H1 (cell line): ENCODE results near the gene RABGAP1. TPM values are rescaled to one million over a fixed set of nuclear protein-coding genes. Genes with fewer than 3 reads are reported as not detected.

ENCODE experiments used
- CTCF ChIA-PET: fragments of 300-600 bp; sonication (Branson Sonifier 250); formaldehyde crosslinking; loops from one replicate; lab custom pipeline; 2021; ENCODE audit not compliant: partially characterized antibody; lab: Charles Lee
- POLR2A ChIA-PET: fragments of 300-600 bp; sonication (Branson Sonifier 250); formaldehyde crosslinking; loops from one replicate; lab custom pipeline; 2021; ENCODE audit warnings: inconsistent platforms; ENCODE audit not compliant: partially characterized antibody; lab: Charles Lee
- DNase-seq, 2 experiments: peaks; one replicate each; pipeline versions ENCODE4 v3.0.0 to v3.0.0-alpha.2; 2010 to 2022; ENCODE audit warnings: low spot score in 2 of 2, low read depth in 1 of 2, mixed read lengths in 1 of 2
- FAIRE-seq: peaks from 2 replicates; lab custom pipeline; 2011; peaks lifted over from hg19 to GRCh38; lab: Jason Lieb, UNC
- H2AFZ ChIP-seq: 2 replicates; pipeline ENCODE4 v1.8.1; 2012; ENCODE audit warnings: low read length, inconsistent platforms
- H2AK5ac ChIP-seq: 2 replicates; pipeline ENCODE4 v1.6.1; 2013; ENCODE audit warnings: low read depth, low read length
- H2BK120ac ChIP-seq: replicated peaks from 2 replicates; pipeline ENCODE3; 2013; ENCODE audit warnings: low read depth, low read length, inconsistent platforms
- H2BK12ac ChIP-seq: 2 replicates; pipeline ENCODE4 v1.6.1; 2013; ENCODE audit warnings: low read depth, low read length
- H2BK15ac ChIP-seq: 2 replicates; pipeline ENCODE4 v1.6.1; 2013; ENCODE audit warnings: low read length
- H2BK20ac ChIP-seq: 2 replicates; pipeline ENCODE4 v1.6.1; 2013; ENCODE audit warnings: low read length
- H2BK5ac ChIP-seq: 2 replicates; pipeline ENCODE4 v1.6.1; 2013; ENCODE audit warnings: low read depth, low read length
- H3K14ac ChIP-seq: 2 replicates; pipeline ENCODE4 v1.6.1; 2013; ENCODE audit warnings: inconsistent platforms; ENCODE audit not compliant: insufficient read length
- H3K18ac ChIP-seq: 2 replicates; pipeline ENCODE4 v1.6.1; 2013; ENCODE audit warnings: low read length; ENCODE audit errors: extremely low read depth
- H3K23ac ChIP-seq: 2 replicates; pipeline ENCODE4 v1.6.1; 2013; ENCODE audit warnings: inconsistent platforms; ENCODE audit not compliant: insufficient read length
- H3K23me2 ChIP-seq: 2 replicates; pipeline ENCODE4 v1.6.1; 2013; ENCODE audit warnings: low read depth, low read length
- H3K27ac ChIP-seq: 2 replicates; pipeline ENCODE4 v1.6.1; 2011; ENCODE audit warnings: low read depth, low read length, inconsistent platforms
- H3K27me3 ChIP-seq, 4 experiments: replicated peaks in 1 of 4; 1 replicate in 1 of 4; 2 replicates in 3 of 4; pipeline versions ENCODE4 v1.6.1 to v1.8.1; 2011 to 2013; ENCODE audit warnings: low read length in 3 of 4, mild to moderate bottlenecking in 3 of 4, inconsistent platforms in 2 of 4, mixed read lengths in 2 of 4, moderate library complexity in 1 of 4; ENCODE audit not compliant: control insufficient read depth in 3 of 4, insufficient read depth in 3 of 4; ENCODE audit errors: extremely low read depth in 1 of 4
- H3K36me3 ChIP-seq, 4 experiments: 2 replicates each; pipeline versions ENCODE4 v1.6.1 to v1.8.1; 2011 to 2013; ENCODE audit warnings: mild to moderate bottlenecking in 4 of 4, low read length in 3 of 4, moderate library complexity in 2 of 4, control low read depth in 1 of 4, inconsistent platforms in 1 of 4; ENCODE audit not compliant: insufficient read depth in 4 of 4, control insufficient read depth in 2 of 4
- H3K4ac ChIP-seq: replicated peaks from 2 replicates; pipeline ENCODE3; 2013; ENCODE audit warnings: low read length, low read depth, mixed read lengths, inconsistent platforms; ENCODE audit not compliant: insufficient read length
- H3K4me1 ChIP-seq, 4 experiments: replicated peaks in 1 of 4; 1 replicate in 1 of 4; 2 replicates in 3 of 4; pipeline versions ENCODE4 v1.6.1 to v1.8.1; 2011 to 2013; ENCODE audit warnings: low read length in 3 of 4, inconsistent platforms in 2 of 4, mixed read lengths in 1 of 4; ENCODE audit not compliant: insufficient read depth in 4 of 4, control insufficient read depth in 3 of 4
- H3K4me2 ChIP-seq, 2 experiments: 2 replicates each; pipeline versions ENCODE4 v1.6.1 to v1.8.1; 2011 to 2013; ENCODE audit warnings: low read depth in 2 of 2, low read length in 2 of 2, control low read depth in 1 of 2, inconsistent platforms in 1 of 2, mild to moderate bottlenecking in 1 of 2; ENCODE audit not compliant: insufficient read depth in 1 of 2
- H3K4me3 ChIP-seq, 4 experiments: fragments of 200-600, 300-600 bp in 1 of 4; sonication (generic), shearing (Covaris generic), sonication (Bioruptor Twin) in 1 of 4; 2 replicates each; pipeline versions ENCODE4 v1.5.1 to v1.8.1; 2011 to 2016; ENCODE audit warnings: low read length in 4 of 4, low read depth in 3 of 4, control low read depth in 2 of 4, inconsistent platforms in 2 of 4, mild to moderate bottlenecking in 2 of 4, mixed read lengths in 1 of 4, moderate library complexity in 1 of 4; ENCODE audit not compliant: insufficient read depth in 2 of 4; ENCODE audit errors: extremely low read depth in 1 of 4
- H3K56ac ChIP-seq: replicated peaks from 2 replicates; pipeline ENCODE3; 2013; ENCODE audit warnings: low read depth, mild to moderate bottlenecking, mixed read lengths, low read length, inconsistent platforms; ENCODE audit not compliant: insufficient read length
- H3K79me1 ChIP-seq: 2 replicates; pipeline ENCODE4 v1.6.1; 2013; ENCODE audit warnings: low read depth, low read length, control low read depth
- H3K79me2 ChIP-seq, 2 experiments: 2 replicates each; pipeline versions ENCODE4 v1.6.1 to v1.8.1; 2012 to 2013; ENCODE audit warnings: low read length in 2 of 2, mild to moderate bottlenecking in 2 of 2, inconsistent platforms in 1 of 2; ENCODE audit not compliant: insufficient read depth in 2 of 2, control insufficient read depth in 1 of 2
- H3K9ac ChIP-seq, 4 experiments: replicated peaks in 1 of 4; 1 replicate in 1 of 4; 2 replicates in 3 of 4; pipeline versions ENCODE4 v1.6.1 to v1.8.1; 2011 to 2013; ENCODE audit warnings: low read depth in 3 of 4, low read length in 3 of 4, control low read depth in 2 of 4, mild to moderate bottlenecking in 2 of 4, moderate library complexity in 2 of 4, inconsistent platforms in 1 of 4; ENCODE audit errors: extremely low read depth in 1 of 4
- H3K9me3 ChIP-seq, 2 experiments: 2 replicates each; pipeline versions ENCODE4 v1.6.1 to v1.8.1; 2012 to 2013; ENCODE audit warnings: mild to moderate bottlenecking in 2 of 2, moderate library complexity in 2 of 2, control low read depth in 1 of 2, inconsistent platforms in 1 of 2, low read depth in 1 of 2, low read length in 1 of 2, mixed read lengths in 1 of 2; ENCODE audit not compliant: insufficient read depth in 2 of 2
- H4K20me1 ChIP-seq, 2 experiments: replicated peaks in 1 of 2; 2 replicates each; pipeline versions ENCODE3 to v1.8.1; 2011 to 2013; ENCODE audit warnings: inconsistent platforms in 2 of 2, low read length in 2 of 2, mild to moderate bottlenecking in 1 of 2; ENCODE audit not compliant: insufficient read depth in 2 of 2, control insufficient read depth in 1 of 2
- H4K5ac ChIP-seq: 2 replicates; pipeline ENCODE4 v1.6.1; 2013; ENCODE audit warnings: low read length, low read depth, mixed read lengths, inconsistent platforms; ENCODE audit not compliant: insufficient read length
- H4K8ac ChIP-seq: 2 replicates; pipeline ENCODE4 v1.8.0; 2013; ENCODE audit warnings: mild to moderate bottlenecking, moderate library complexity, low read length, inconsistent platforms; ENCODE audit not compliant: insufficient read depth; ENCODE audit errors: extremely low read depth
- H4K91ac ChIP-seq: replicated peaks from 2 replicates; pipeline ENCODE3; 2013; ENCODE audit warnings: low read length, mixed read lengths, inconsistent platforms; ENCODE audit not compliant: insufficient read length
- ASH2L ChIP-seq: fragments of 200-600, 300-600 bp; sonication (generic); IDR thresholded peaks from one replicate; pipeline ENCODE4 v1.7.1; 2017; ENCODE audit warnings: low read length
- CBX8 ChIP-seq: fragments of 300-800, 300-1000 bp; sonication (generic); IDR thresholded peaks from 2 replicates; pipeline ENCODE4 v1.7.1; 2016; ENCODE audit warnings: low read depth, low read length, borderline replicate concordance
- CEBPB ChIP-seq: IDR thresholded peaks from 2 replicates; pipeline ENCODE4 v1.6.1; 2012; ENCODE audit warnings: low read depth, low read length
- CREB1 ChIP-seq: IDR thresholded peaks from 2 replicates; pipeline ENCODE4 v1.6.1; 2012; ENCODE audit warnings: inconsistent platforms
- HDAC2 ChIP-seq, 2 experiments: fragments of 300-600 bp in 1 of 2; sonication (generic) in 1 of 2; IDR thresholded peaks; 2 replicates each; pipeline ENCODE4 v1.6.1; 2011 to 2012; ENCODE audit warnings: low read depth in 2 of 2, low read length in 2 of 2, mild to moderate bottlenecking in 2 of 2, moderate library complexity in 2 of 2, borderline replicate concordance in 1 of 2, inconsistent platforms in 1 of 2
- JUN ChIP-seq: IDR thresholded peaks from 2 replicates; pipeline ENCODE4 v1.6.1; 2011; ENCODE audit warnings: low read depth, mild to moderate bottlenecking, improper control_type of control experiment, low read length
- KDM1A ChIP-seq: fragments of 200-600, 300-600 bp; sonication (generic); IDR thresholded peaks from 2 replicates; pipeline ENCODE4 v1.7.1; 2016; ENCODE audit warnings: mild to moderate bottlenecking, low read length, borderline replicate concordance
- KDM5A ChIP-seq: fragments of 200-600 bp; IDR thresholded peaks from 2 replicates; pipeline ENCODE4 v1.7.1; 2012; ENCODE audit warnings: mild to moderate bottlenecking, low read length, inconsistent platforms, mixed read lengths
- MAFK ChIP-seq: IDR thresholded peaks from 2 replicates; pipeline ENCODE4 v1.6.1; 2012; ENCODE audit warnings: low read depth, mild to moderate bottlenecking, improper control_type of control experiment, low read length
- POU5F1 ChIP-seq: IDR thresholded peaks from 2 replicates; pipeline ENCODE4 v1.6.1; 2011; ENCODE audit warnings: low read depth, mild to moderate bottlenecking, low read length, moderate library complexity
- SP1 ChIP-seq: IDR thresholded peaks from 2 replicates; pipeline ENCODE4 v1.6.1; 2011; ENCODE audit warnings: low read depth, low read length
- SP2 ChIP-seq: IDR thresholded peaks from 2 replicates; pipeline ENCODE4 v1.6.1; 2012; ENCODE audit warnings: mild to moderate bottlenecking, low read length, inconsistent platforms
- TCF12 ChIP-seq: IDR thresholded peaks from 2 replicates; pipeline ENCODE4 v1.6.1; 2011; ENCODE audit warnings: low read depth, mild to moderate bottlenecking, low read length
- TEAD4 ChIP-seq: IDR thresholded peaks from 2 replicates; pipeline ENCODE4 v1.6.1; 2012; ENCODE audit warnings: low read depth, low read length, inconsistent platforms, mixed read lengths
- WGBS, 2 experiments: shearing (Covaris generic) in 1 of 2; methylation state at CpG; one replicate each; pipeline versions ENCODE4 v1.1.6 to v1.1.7; 2013 to 2015; ENCODE audit warnings: low lambda C conversion rate in 2 of 2, mixed read lengths in 2 of 2, inconsistent platforms in 1 of 2, low coverage in 1 of 2, missing lambda C conversion rate in 1 of 2; ENCODE audit not compliant: insufficient replicate concordance in 2 of 2, insufficient coverage in 1 of 2, insufficient read length in 1 of 2; ENCODE audit errors: extremely low coverage in 1 of 2, missing lambda C conversion rate in 1 of 2; 5-methylcytosine and 5-hydroxymethylcytosine counted together
- polyA plus RNA-seq, 7 experiments: library from polyadenylated mRNA; depleted of rRNA in 3 of 7; stranded (reverse) in 5 of 7; unstranded in 2 of 7; fragments of >200 nt in 5 of 7; fragments of 200-250 nt in 2 of 7; gene quantifications; 1 replicate in 5 of 7; 2 replicates in 1 of 7; 4 replicates in 1 of 7; pipeline versions ENCODE4 v1.2.1 to v1.2.3, GENCODE V29; 2011 to 2013; ENCODE audit warnings: missing spikeins in 2 of 7, mixed read lengths in 2 of 7
- total RNA-seq: library from RNA; stranded (reverse); fragmentation: NEBNext Ultra II Directional; extraction: Animal tissue kit (Norgen Biotek cat#: 25700); gene quantifications from 2 replicates; pipeline ENCODE4 v1.2.1, GENCODE V29; 2021
- TF ChIP-seq, protein P1 (sequence below): IDR thresholded peaks from 2 replicates; pipeline ENCODE4 v1.6.1; 2011; ENCODE audit warnings: low read length, improper control_type of control experiment

RABGAP1 gene
- total and polyA plus RNA-seq, 2 of the 8 experiments (the other 6 are each of a cell fraction or from before 2014, with no cell fraction given), result 15.7 to 38.3 TPM

DNA sequence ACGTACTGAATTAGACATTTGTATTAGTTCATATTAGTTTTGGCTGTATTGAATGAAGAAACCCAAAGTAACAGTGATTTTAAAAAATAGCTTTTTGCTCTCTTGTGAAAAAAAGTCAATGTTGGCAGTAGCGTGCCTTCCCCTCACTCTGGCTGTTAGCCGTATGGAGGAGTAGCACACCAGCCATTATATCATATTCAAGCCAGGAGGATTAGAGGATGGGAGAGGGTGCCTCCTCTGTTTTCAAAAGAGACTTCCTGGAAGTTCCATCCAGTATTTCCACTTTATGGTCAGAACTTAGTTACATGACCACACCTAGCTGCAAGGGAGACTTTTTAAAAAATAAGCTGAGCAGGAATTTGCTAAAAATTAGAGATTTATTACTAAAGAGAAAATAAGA lies 133.8 kb downstream of the RABGAP1 start:
- H3K56ac ChIP-seq, result no peak overlapping the region
- CTCF ChIA-PET, result interaction anchor here (0.9 to 1.9 kb wide), 3 partner anchors 9 to 18 kb away, joined by 3 to 6 read pairs (median 3); no protein-coding TSS in a partner anchor
- no peak overlapping the region for H2AFZ ChIP-seq
- TF ChIP-seq SP1, result no peak
- no peak for TF ChIP-seq CBX8
- no peak for TF ChIP-seq POU5F1
- TF ChIP-seq CEBPB, result no peak
- no peak for TF ChIP-seq TCF12
- TF ChIP-seq KDM1A, result no peak
- TF ChIP-seq MAFK, result no peak
- no peak for TF ChIP-seq CREB1
- no peak for TF ChIP-seq HDAC2 (IDR thresholded peaks at IDR 0.05; ENCODE audit: borderline replicate concordance in 1 of 2, low read depth in 2 of 2, low read length in 2 of 2)
- no peak for TF ChIP-seq ASH2L
- TF ChIP-seq, protein P1, sequence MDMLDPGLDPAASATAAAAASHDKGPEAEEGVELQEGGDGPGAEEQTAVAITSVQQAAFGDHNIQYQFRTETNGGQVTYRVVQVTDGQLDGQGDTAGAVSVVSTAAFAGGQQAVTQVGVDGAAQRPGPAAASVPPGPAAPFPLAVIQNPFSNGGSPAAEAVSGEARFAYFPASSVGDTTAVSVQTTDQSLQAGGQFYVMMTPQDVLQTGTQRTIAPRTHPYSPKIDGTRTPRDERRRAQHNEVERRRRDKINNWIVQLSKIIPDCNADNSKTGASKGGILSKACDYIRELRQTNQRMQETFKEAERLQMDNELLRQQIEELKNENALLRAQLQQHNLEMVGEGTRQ, result no peak
- no peak for TF ChIP-seq KDM5A
- no peak for TF ChIP-seq SP2
- TF ChIP-seq JUN, result no peak
- TF ChIP-seq TEAD4, result no peak

More for the DNA sequence above, 133.8 kb downstream of the RABGAP1 start:
- Histone ChIP-seq H4K5ac (no peak overlapping the region), H3K23ac (no peak overlapping the region), H4K91ac (no peak overlapping the region), H3K27ac (no peak overlapping the region), H2BK12ac (no peak overlapping the region), H2BK20ac (no peak overlapping the region), H4K20me1 (no peaks in the 10 kb centered on the region), H3K23me2 (no peaks in the 10 kb centered on the region), H3K79me1 (no peaks in the 10 kb centered on the region; the same call in 1 of the 2 replicates), H2BK15ac (no peak overlapping the region), H4K8ac (no peak overlapping the region), H3K79me2 (no peaks in the 10 kb centered on the region), H2BK5ac (no peak overlapping the region), H3K9me3 (no peaks in the 10 kb centered on the region), H3K4me2 (no peak overlapping the region), H3K14ac (no peak overlapping the region), H3K27me3 (no peaks in the 10 kb centered on the region), H3K4ac (no peak overlapping the region), H2AK5ac (no peak overlapping the region), H3K9ac (no peak overlapping the region), H3K4me1 (peaks cover 6 to 27% (median 17%) of the 10 kb centered on the region in 4 experiments; a peak in 6 of 7 replicates), H2BK120ac (no peak overlapping the region), H3K4me3 (no peak overlapping the region), H3K18ac (no peak overlapping the region), H3K36me3 (peaks cover 0 to 31% (median 5%) of the 10 kb centered on the region in 4 experiments; a peak in 4 of 8 replicates)
- DNase-seq, result no peak
- POLR2A ChIA-PET, result interaction anchor here (1.1 kb wide), 1 partner anchor 25 kb away, joined by 3 read pairs; no protein-coding TSS in a partner anchor
- no peak for FAIRE-seq
- WGBS, 2 experiments, result 90% methylated on average over 3 of the region's 3 CpGs; no CpG with 5 or more reads in 1 of the 2 experiments
